CD4-positive, alpha-beta T cell treated with Interferon gamma for 1 hour (primary cell): ENCODE results near the gene CENPX.

ENCODE experiments used
- DNase-seq: peaks from one replicate; pipeline ENCODE4 v3.0.0-alpha.2; 2020

CENPX gene

GRCh38 chr17:81976332-81977210 lies 46.1 kb downstream of the CENPX start:
- no peak for DNase-seq

GRCh38 chr17:81973432-81973831 lies 49.2 kb downstream of the CENPX start:
- no peak for DNase-seq

GRCh38 chr17:81968850-81969812 lies 53.5 kb downstream of the CENPX start:
- no peak for DNase-seq
